HCT116 (cell line): ENCODE measurements around the gene RTN4IP1. TPM values are rescaled to one million over a fixed set of nuclear protein-coding genes. Genes with fewer than 3 reads are reported as not detected.

ENCODE experiments used
- ATAC-seq: fragments of 200-7000 bp; cut with Tn5 transposase; 2 replicates; pipeline ENCODE4 v1.9.1; 2020; ENCODE audit warnings: mild to moderate bottlenecking, moderate library complexity
- BruUV-seq: library from RNA; stranded (reverse); fragments of 400-500 nt; replicated peaks from 2 replicates; lab custom pipeline; 2021; lab: Mats Ljungman, UMichigan
- CTCF ChIA-PET: fragments of 300-600 bp; sonication (Branson Sonifier 250); formaldehyde crosslinking; loops from one replicate; lab custom pipeline; 2021; ENCODE audit warnings: antibody characterized with exemption; lab: Charles Lee
- POLR2A ChIA-PET: fragments of 300-600, 350-600 bp; sonication (Branson Sonifier 250); formaldehyde crosslinking; loops from one replicate; lab custom pipeline; 2021; ENCODE audit warnings: antibody characterized with exemption; lab: Charles Lee
- RAD21 ChIA-PET, 2 experiments: fragments of 300-600 bp; sonication (Branson Sonifier 250); formaldehyde crosslinking; loops; one replicate each; lab custom pipeline; 2023; ENCODE audit warnings: low total read pairs in 2 of 2; ENCODE audit not compliant: uncharacterized antibody in 2 of 2, unreplicated experiment in 2 of 2, low non-redundant PET in 1 of 2; lab: Charles Lee
- DNase-seq: peaks from one replicate; pipeline ENCODE4 v3.0.0-alpha.2; 2010; ENCODE audit warnings: low read depth, low spot score
- H2AFZ ChIP-seq: fragments of 200-600 bp; shearing (Covaris generic), sonication (generic); 2 replicates; pipeline ENCODE4 v1.6.1; 2017; ENCODE audit warnings: low read depth, mixed run types, mixed read lengths, antibody characterized with exemption, low read length; ENCODE audit not compliant: poor library complexity, severe bottlenecking
- H3K27ac ChIP-seq: 2 replicates; pipeline ENCODE4 v1.5.1; 2012; ENCODE audit warnings: low read depth, low read length
- H3K27me3 ChIP-seq: fragments of 200-600 bp; sonication (generic); 2 replicates; pipeline ENCODE4 v1.6.1; 2016; ENCODE audit warnings: mixed run types, low read length, mixed read lengths; ENCODE audit not compliant: insufficient read depth
- H3K36me3 ChIP-seq, 2 experiments: fragments of 200-500 bp in 1 of 2; fragments of 200-600 bp in 1 of 2; sonication (Bioruptor generic) in 1 of 2; sonication (generic) in 1 of 2; 2 replicates each; pipeline versions ENCODE4 v1.5.1 to v1.6.1; 2014 to 2016; ENCODE audit warnings: low read length in 2 of 2, inconsistent platforms in 1 of 2, mixed read lengths in 1 of 2, mixed run types in 1 of 2; ENCODE audit not compliant: insufficient read depth in 2 of 2, control insufficient read depth in 1 of 2
- H3K4me1 ChIP-seq, 2 experiments: fragments of 200-600 bp in 1 of 2; sonication (generic) in 1 of 2; 2 replicates each; pipeline versions ENCODE4 v1.5.1 to v1.6.1; 2012 to 2017; ENCODE audit warnings: low read length in 2 of 2, inconsistent platforms in 1 of 2, mild to moderate bottlenecking in 1 of 2, mixed read lengths in 1 of 2, mixed run types in 1 of 2, moderate library complexity in 1 of 2; ENCODE audit not compliant: insufficient read depth in 2 of 2, control insufficient read depth in 1 of 2
- H3K4me2 ChIP-seq: fragments of 200-600 bp; sonication (generic); 2 replicates; pipeline ENCODE4 v1.6.1; 2017; ENCODE audit warnings: mixed run types, low read length, mixed read lengths
- H3K4me3 ChIP-seq, 2 experiments: fragments of 200-600 bp in 1 of 2; sonication (generic) in 1 of 2; replicated peaks in 1 of 2; 2 replicates each; pipeline ENCODE4 v1.5.1; 2011 to 2016; ENCODE audit warnings: low read length in 2 of 2, control low read depth in 1 of 2, low read depth in 1 of 2, mild to moderate bottlenecking in 1 of 2, mixed read lengths in 1 of 2, mixed run types in 1 of 2
- H3K79me2 ChIP-seq: fragments of 200-600 bp; sonication (generic); 2 replicates; pipeline ENCODE4 v1.6.1; 2017; ENCODE audit warnings: mild to moderate bottlenecking, mixed run types, low read length, moderate library complexity, mixed read lengths; ENCODE audit not compliant: insufficient read depth
- H3K9ac ChIP-seq: fragments of 200-600 bp; sonication (generic); 2 replicates; pipeline ENCODE4 v1.6.1; 2016; ENCODE audit warnings: low read length, mixed read lengths
- H3K9me2 ChIP-seq: fragments of 200-600 bp; sonication (generic), shearing (Covaris generic); 2 replicates; pipeline ENCODE4 v1.6.1; 2017; ENCODE audit warnings: mixed run types, mild to moderate bottlenecking, moderate library complexity; ENCODE audit not compliant: insufficient read depth
- H3K9me3 ChIP-seq, 2 experiments: fragments of 200-500 bp in 1 of 2; fragments of 200-600 bp in 1 of 2; sonication (Bioruptor generic) in 1 of 2; sonication (generic) in 1 of 2; 2 replicates each; pipeline ENCODE4 v1.6.1; 2014 to 2017; ENCODE audit warnings: low read length in 2 of 2, mixed read lengths in 2 of 2, inconsistent platforms in 1 of 2, low read depth in 1 of 2, mild to moderate bottlenecking in 1 of 2, mixed run types in 1 of 2, moderate library complexity in 1 of 2; ENCODE audit not compliant: control insufficient read depth in 1 of 2, insufficient read depth in 1 of 2
- H4K20me1 ChIP-seq: fragments of 200-600 bp; sonication (generic), shearing (Covaris generic); 2 replicates; pipeline ENCODE4 v1.6.1; 2017; ENCODE audit warnings: mixed run types, mild to moderate bottlenecking, moderate library complexity; ENCODE audit not compliant: insufficient read depth
- CEBPB ChIP-seq: IDR thresholded peaks from 2 replicates; pipeline ENCODE4 v1.6.1; 2012; ENCODE audit warnings: low read depth
- EGR1 ChIP-seq: IDR thresholded peaks from 2 replicates; pipeline ENCODE4 v1.6.1; 2012; ENCODE audit warnings: low read depth
- EZH2 ChIP-seq: fragments of 200-600 bp; sonication (generic); IDR thresholded peaks from 2 replicates; pipeline ENCODE4 v1.6.1; 2017; ENCODE audit warnings: antibody characterized with exemption, mixed run types
- JUND ChIP-seq: IDR thresholded peaks from 2 replicates; pipeline ENCODE4 v1.6.1; 2012
- POLR2AphosphoS5 ChIP-seq: IDR thresholded peaks from 2 replicates; pipeline ENCODE4 v1.6.1; 2011; ENCODE audit warnings: mild to moderate bottlenecking, low read depth, low read length, moderate library complexity
- RAD21 ChIP-seq: IDR thresholded peaks from 2 replicates; pipeline ENCODE4 v1.6.1; 2012; ENCODE audit warnings: low read depth, mild to moderate bottlenecking
- SP1 ChIP-seq: IDR thresholded peaks from 2 replicates; pipeline ENCODE4 v1.6.1; 2012; ENCODE audit warnings: low read depth
- SRF ChIP-seq: IDR thresholded peaks from 2 replicates; pipeline ENCODE4 v1.6.1; 2012; ENCODE audit warnings: low read depth
- TCF7L2 ChIP-seq: IDR thresholded peaks from 2 replicates; pipeline ENCODE4 v1.7.0; 2011; ENCODE audit warnings: borderline replicate concordance, inconsistent platforms; ENCODE audit not compliant: insufficient read depth, insufficient read length; ENCODE audit errors: extremely low read depth
- ZBTB33 ChIP-seq: IDR thresholded peaks from 2 replicates; pipeline ENCODE4 v1.6.1; 2011; ENCODE audit warnings: mild to moderate bottlenecking, low read length, moderate library complexity; ENCODE audit not compliant: insufficient replicate concordance; ENCODE audit errors: extremely low read depth
- intact Hi-C: fragments of 100-400 bp; cut with micrococcal nuclease; formaldehyde crosslinking; loops from 2 replicates; pipeline ENCODE4 v1.10.0; 2022
- total RNA-seq: library from RNA; stranded (reverse); gene quantifications from one replicate; pipeline ENCODE4 v1.2.1, GENCODE V29; 2021; ENCODE audit not compliant: unreplicated experiment
- TF ChIP-seq, protein P1 (sequence below): IDR thresholded peaks from 2 replicates; pipeline ENCODE4 v1.6.1; 2012

The RTN4IP1 gene
- total RNA-seq, 1 experiment from 2014 or later, result 9.1 TPM

DNA sequence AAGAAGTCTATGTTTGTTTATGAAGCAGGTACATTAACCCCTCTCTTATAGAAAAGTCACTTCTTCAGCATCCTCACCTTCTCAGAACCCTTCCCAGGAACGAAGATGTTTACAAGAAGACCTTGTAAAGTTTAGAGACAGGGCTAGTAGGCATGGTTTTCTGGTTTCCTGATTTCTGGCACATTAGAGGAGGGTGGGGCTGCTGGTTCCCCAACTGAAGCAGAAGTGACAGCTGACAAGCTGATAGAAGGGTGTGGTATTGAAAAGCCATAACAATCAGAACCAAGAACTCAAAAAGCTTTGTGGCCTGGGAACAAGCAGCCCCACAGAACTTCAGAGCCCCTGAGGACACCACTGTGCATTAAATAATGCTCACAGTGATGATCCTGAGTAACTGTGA, 91.2 kb downstream of the RTN4IP1 start:
- no peak overlapping the region for H2AFZ ChIP-seq
- TF ChIP-seq ZBTB33 (no peak), JUND (no peak), RAD21 (no peak), POLR2AphosphoS5 (no peak), SRF (no peak), TCF7L2 (no peak), SP1 (no peak), EZH2 (no peak), EGR1 (no peak), CEBPB (no peak)
- TF ChIP-seq, protein P1, sequence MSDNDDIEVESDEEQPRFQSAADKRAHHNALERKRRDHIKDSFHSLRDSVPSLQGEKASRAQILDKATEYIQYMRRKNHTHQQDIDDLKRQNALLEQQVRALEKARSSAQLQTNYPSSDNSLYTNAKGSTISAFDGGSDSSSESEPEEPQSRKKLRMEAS, result no peak
- TF ChIP-seq, all 23 proteins: peak for 0
- no peaks in the 10 kb centered on the region for H3K9me2 ChIP-seq
- BruUV-seq, result no TSS peak
- H3K79me2 ChIP-seq, result no peaks in the 10 kb centered on the region
- no peaks in the 10 kb centered on the region for H3K9me3 ChIP-seq
- H3K4me3 ChIP-seq, result no peak overlapping the region
- H3K4me1 ChIP-seq, result no peaks in the 10 kb centered on the region
- no peak overlapping the region for H3K9ac ChIP-seq
- no peaks in the 10 kb centered on the region for H3K36me3 ChIP-seq
- H3K27me3 ChIP-seq, result no peaks in the 10 kb centered on the region
- ATAC-seq (no peak), DNase-seq (no peak)
- RAD21 ChIA-PET, result no interaction called here
- CTCF ChIA-PET, result no interaction called here
- H3K27ac ChIP-seq, result no peak overlapping the region
- intact Hi-C loops, result no loop called here
- POLR2A ChIA-PET, result no interaction called here
- H3K4me2 ChIP-seq, result no peak overlapping the region
- H4K20me1 ChIP-seq, result no peaks in the 10 kb centered on the region
